Neuronal stem cell (in vitro differentiated cells): ENCODE data around the gene U2SURP.

ENCODE experiments used
- DNase-seq: peaks from one replicate; pipeline ENCODE4 v3.0.0-alpha.2; 2013; ENCODE audit warnings: low spot score
- H2AFZ ChIP-seq: one replicate; pipeline ENCODE4 v1.6.1; 2013; ENCODE audit warnings: mild to moderate bottlenecking, low read length, inconsistent platforms
- H2AK5ac ChIP-seq: 2 replicates; pipeline ENCODE4 v1.6.1; 2013; ENCODE audit warnings: low read depth, mild to moderate bottlenecking, inconsistent platforms, low read length, moderate library complexity, mixed read lengths
- H2BK120ac ChIP-seq: 2 replicates; pipeline ENCODE4 v1.6.1; 2013; ENCODE audit warnings: low read depth, mild to moderate bottlenecking, inconsistent platforms, low read length, moderate library complexity, mixed read lengths
- H2BK12ac ChIP-seq: one replicate; pipeline ENCODE4 v1.6.1; 2013; ENCODE audit warnings: low read length, inconsistent platforms
- H2BK15ac ChIP-seq: 2 replicates; pipeline ENCODE4 v1.6.1; 2013; ENCODE audit warnings: mild to moderate bottlenecking, low read length, inconsistent platforms, mixed read lengths
- H2BK5ac ChIP-seq: one replicate; pipeline ENCODE4 v1.6.1; 2013; ENCODE audit warnings: inconsistent platforms, mild to moderate bottlenecking, low read length, moderate library complexity
- H3K14ac ChIP-seq: one replicate; pipeline ENCODE4 v1.6.1; 2013; ENCODE audit warnings: low read length, inconsistent platforms
- H3K18ac ChIP-seq: 2 replicates; pipeline ENCODE4 v1.6.1; 2013; ENCODE audit warnings: low read length, inconsistent platforms
- H3K23ac ChIP-seq: 2 replicates; pipeline ENCODE4 v1.6.1; 2013; ENCODE audit warnings: low read depth, mild to moderate bottlenecking, mixed read lengths, low read length, inconsistent platforms; ENCODE audit not compliant: poor library complexity
- H3K27ac ChIP-seq: replicated peaks from 3 replicates; pipeline ENCODE4 v1.5.1; 2013; ENCODE audit warnings: low read length, inconsistent platforms
- H3K27me3 ChIP-seq, 3 experiments: 2 replicates each; pipeline ENCODE4 v1.6.1; 2013; ENCODE audit warnings: low read length in 3 of 3, mild to moderate bottlenecking in 2 of 3, inconsistent platforms in 1 of 3, low read depth in 1 of 3, mixed read lengths in 1 of 3, moderate library complexity in 1 of 3; ENCODE audit not compliant: control insufficient read depth in 3 of 3, insufficient read depth in 3 of 3
- H3K36me3 ChIP-seq, 2 donors: replicated peaks in 1 of 2; 2 replicates each; pipeline ENCODE4 v1.6.1; 2013; ENCODE audit warnings: low read length in 2 of 2; ENCODE audit not compliant: control insufficient read depth in 2 of 2, insufficient read depth in 2 of 2
- H3K4ac ChIP-seq: 2 replicates; pipeline ENCODE4 v1.6.1; 2013; ENCODE audit warnings: inconsistent platforms, mild to moderate bottlenecking, low read length, moderate library complexity
- H3K4me1 ChIP-seq, 2 donors: 1 replicate in 1 of 2; 2 replicates in 1 of 2; pipeline ENCODE4 v1.6.1; 2013; ENCODE audit warnings: low read length in 2 of 2, low read depth in 1 of 2; ENCODE audit not compliant: control insufficient read depth in 2 of 2, insufficient read depth in 1 of 2
- H3K4me2 ChIP-seq: one replicate; pipeline ENCODE4 v1.6.1; 2013; ENCODE audit warnings: mild to moderate bottlenecking, low read length, inconsistent platforms; ENCODE audit not compliant: insufficient read depth, poor library complexity, severe bottlenecking
- H3K4me3 ChIP-seq, 2 donors: 2 replicates each; pipeline ENCODE4 v1.5.1; 2013; ENCODE audit warnings: low read length in 2 of 2, mild to moderate bottlenecking in 2 of 2, inconsistent platforms in 1 of 2, moderate library complexity in 1 of 2
- H3K79me1 ChIP-seq: one replicate; pipeline ENCODE4 v1.6.1; 2013; ENCODE audit warnings: low read depth, mild to moderate bottlenecking, inconsistent platforms, low read length, moderate library complexity
- H3K9ac ChIP-seq: one replicate; pipeline ENCODE4 v1.6.1; 2013; ENCODE audit warnings: mild to moderate bottlenecking, low read depth, low read length, inconsistent platforms; ENCODE audit not compliant: poor library complexity
- H3K9me3 ChIP-seq, 2 donors: replicated peaks in 1 of 2; 2 replicates each; pipeline versions ENCODE3 to v1.6.1; 2013; ENCODE audit warnings: low read length in 2 of 2, mild to moderate bottlenecking in 2 of 2, inconsistent platforms in 1 of 2, low read depth in 1 of 2, mixed read lengths in 1 of 2, moderate library complexity in 1 of 2; ENCODE audit not compliant: control insufficient read depth in 2 of 2, insufficient read depth in 1 of 2
- H4K8ac ChIP-seq: one replicate; pipeline ENCODE4 v1.6.1; 2013; ENCODE audit warnings: low read depth, mild to moderate bottlenecking, inconsistent platforms, low read length, moderate library complexity
- H4K91ac ChIP-seq: one replicate; pipeline ENCODE4 v1.6.1; 2013; ENCODE audit warnings: low read length, low read depth, mild to moderate bottlenecking, inconsistent platforms; ENCODE audit not compliant: poor library complexity
- WGBS, 2 donors: extraction: QIAGEN DNeasy Blood & Tissue Kit; methylation state at CpG; one replicate each; pipeline ENCODE4 v1.1.7; 2013; ENCODE audit warnings: missing lambda C conversion rate in 2 of 2, mixed read lengths in 1 of 2; ENCODE audit not compliant: insufficient read length in 2 of 2, insufficient replicate concordance in 1 of 2; ENCODE audit errors: extremely low coverage in 2 of 2; 5-methylcytosine and 5-hydroxymethylcytosine counted together

U2SURP gene

DNA sequence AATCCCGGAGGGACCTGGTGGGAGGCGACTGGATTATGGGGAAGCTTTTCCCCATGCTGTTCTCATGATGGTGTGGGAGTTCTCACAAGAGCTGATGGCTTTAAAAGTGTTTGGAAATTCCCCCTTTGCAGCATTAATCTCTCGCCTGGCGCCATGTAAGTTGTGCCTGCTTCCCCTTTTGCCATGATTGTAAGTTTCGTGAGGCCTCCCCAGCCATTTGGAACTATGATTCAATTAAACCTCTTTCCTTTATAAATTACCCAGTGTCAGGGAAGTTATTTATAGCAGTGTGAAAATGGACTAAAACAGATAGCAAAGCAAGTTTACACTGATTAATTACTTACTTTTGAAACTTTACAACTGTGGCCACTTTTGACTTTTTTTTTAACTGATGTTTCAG lies 10.6 kb upstream of the U2SURP start:
- Histone ChIP-seq H3K4me3 (no peak overlapping the region), H2AK5ac (no peak overlapping the region), H3K14ac (no peak overlapping the region), H3K9me3 (no peaks in the 10 kb centered on the region), H3K4me1 (peaks cover 0 to 5% of the 10 kb centered on the region in 2 donors), H2BK15ac (no peak overlapping the region), H3K27me3 (peaks cover 0 to 2% (median 0%) of the 10 kb centered on the region in 3 experiments), H3K9ac (no peak overlapping the region), H4K91ac (no peak overlapping the region), H3K4me2 (no peak overlapping the region), H3K79me1 (no peaks in the 10 kb centered on the region), H3K18ac (no peak overlapping the region), H2AFZ (no peak overlapping the region), H3K36me3 (no peaks in the 10 kb centered on the region), H3K27ac (no peak overlapping the region), H4K8ac (no peak overlapping the region), H3K23ac (no peak overlapping the region), H3K4ac (no peak overlapping the region), H2BK12ac (no peak overlapping the region), H2BK120ac (no peak overlapping the region), H2BK5ac (no peak overlapping the region)
- no CpG with 5 or more reads among the region's 5 CpGs for WGBS, 2 donors
- DNase-seq: no peak

DNA sequence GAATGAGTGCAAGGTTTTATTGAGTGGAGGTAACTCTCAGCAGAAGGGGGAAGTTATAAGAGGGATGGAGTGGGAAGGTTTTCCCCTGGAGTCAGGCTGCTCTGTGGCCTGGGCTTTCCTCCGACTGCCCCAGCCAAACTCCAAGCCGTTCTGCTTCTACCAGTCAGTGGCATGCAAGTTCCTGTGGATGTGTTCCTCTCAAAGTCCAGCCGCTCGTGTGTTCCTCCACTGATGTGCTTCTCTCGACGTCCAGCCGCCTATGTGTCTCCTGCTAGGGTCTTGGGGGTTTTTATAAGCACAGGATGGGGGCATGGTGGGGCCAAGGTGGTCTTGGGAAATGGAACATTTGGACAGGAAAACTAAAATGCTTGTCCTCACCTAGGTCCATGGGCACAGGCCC lies 9.0 kb upstream of the U2SURP start:
- H2BK5ac ChIP-seq: no peak overlapping the region
- no peak overlapping the region for H3K23ac ChIP-seq
- peaks cover 0 to 5% of the 10 kb centered on the region in 2 donors for H3K4me1 ChIP-seq
- no peaks in the 10 kb centered on the region for H3K36me3 ChIP-seq
- DNase-seq: no peak
- no peak overlapping the region for H2AK5ac ChIP-seq
- H3K27me3 ChIP-seq: no peaks in the 10 kb centered on the region
- no peaks in the 10 kb centered on the region for H3K9me3 ChIP-seq
- H4K91ac ChIP-seq: no peak overlapping the region
- no peak overlapping the region for H2BK120ac ChIP-seq
- H4K8ac ChIP-seq: no peak overlapping the region
- no peak overlapping the region for H3K9ac ChIP-seq
- no peak overlapping the region for H3K4me2 ChIP-seq
- H3K27ac ChIP-seq: no peak overlapping the region
- H3K79me1 ChIP-seq: no peaks in the 10 kb centered on the region
- H3K14ac ChIP-seq: no peak overlapping the region
- H2AFZ ChIP-seq: no peak overlapping the region
- no peak overlapping the region for H3K18ac ChIP-seq
- no peak overlapping the region for H2BK15ac ChIP-seq
- H3K4me3 ChIP-seq: no peak overlapping the region
- no CpG with 5 or more reads among the region's 7 CpGs for WGBS, 2 donors
- H3K4ac ChIP-seq: no peak overlapping the region
- H2BK12ac ChIP-seq: no peak overlapping the region

DNA sequence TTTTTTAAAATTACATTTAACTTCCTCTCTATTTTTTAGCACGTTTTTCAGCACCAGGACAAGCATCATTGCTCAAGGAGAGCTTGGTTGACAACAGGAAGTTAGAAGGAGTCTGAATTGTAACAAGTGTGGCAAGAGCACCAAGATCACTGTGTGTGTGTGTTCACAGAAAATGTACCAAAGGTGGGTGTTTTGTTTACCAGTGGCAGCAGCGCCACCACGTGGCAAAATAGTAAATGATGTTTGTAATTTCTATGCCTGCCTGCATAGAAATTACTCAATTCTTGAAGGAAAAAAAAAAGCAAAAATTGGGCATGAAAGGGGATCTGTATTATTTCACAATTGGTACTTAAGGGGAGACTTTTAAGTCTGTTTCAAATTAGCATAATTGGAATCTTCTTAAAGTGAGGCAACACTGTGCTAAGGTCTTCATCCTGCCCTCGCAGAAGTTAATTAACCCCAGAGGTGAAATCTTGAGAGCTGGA lies 7.4 kb upstream of the U2SURP start:
- H2BK12ac ChIP-seq: no peak overlapping the region
- H3K4me3 ChIP-seq: no peak overlapping the region
- DNase-seq: peak; percentile 67
- H3K18ac ChIP-seq: no peak overlapping the region
- no peaks in the 10 kb centered on the region for H3K79me1 ChIP-seq
- no peak overlapping the region for H2AK5ac ChIP-seq
- no peak overlapping the region for H2AFZ ChIP-seq
- no peaks in the 10 kb centered on the region for H3K27me3 ChIP-seq
- no peaks in the 10 kb centered on the region for H3K9me3 ChIP-seq
- no peak overlapping the region for H3K9ac ChIP-seq
- H2BK120ac ChIP-seq: no peak overlapping the region
- no peaks in the 10 kb centered on the region for H3K4me1 ChIP-seq
- H3K27ac ChIP-seq: no peak overlapping the region
- no peak overlapping the region for H3K23ac ChIP-seq
- no peaks in the 10 kb centered on the region for H3K36me3 ChIP-seq
- H4K91ac ChIP-seq: no peak overlapping the region
- no peak overlapping the region for H3K4me2 ChIP-seq
- WGBS, 2 donors: no CpG with 5 or more reads among the region's 4 CpGs
- no peak overlapping the region for H4K8ac ChIP-seq
- no peak overlapping the region for H2BK15ac ChIP-seq
- no peak overlapping the region for H3K14ac ChIP-seq
- no peak overlapping the region for H2BK5ac ChIP-seq
- H3K4ac ChIP-seq: no peak overlapping the region

DNA sequence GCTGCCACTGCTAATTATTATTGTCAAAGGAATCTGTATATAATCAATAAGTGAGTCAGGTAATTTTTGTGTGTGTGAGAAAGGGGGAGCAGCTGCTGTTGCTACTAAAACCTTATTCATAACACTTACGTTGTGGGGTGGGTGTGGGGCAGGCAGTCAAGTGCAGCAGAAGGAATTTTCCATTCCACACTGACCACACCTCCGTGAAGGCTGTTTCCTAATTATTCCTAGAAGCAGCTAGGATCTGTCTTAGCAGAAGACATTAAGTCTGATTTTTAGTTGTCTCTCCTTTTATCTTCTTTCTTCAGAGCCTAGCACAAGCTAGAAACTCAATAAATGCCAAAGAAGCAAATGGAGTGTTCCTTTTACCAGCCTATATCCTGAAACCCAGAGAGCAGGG lies 4.0 kb upstream of the U2SURP start:
- H3K4me3 ChIP-seq: no peak overlapping the region
- WGBS, 2 donors: no CpG with 5 or more reads among the region's 2 CpGs

More for the DNA sequence above, 4.0 kb upstream of the U2SURP start:
- H2AK5ac ChIP-seq: no peak overlapping the region
- no peak for DNase-seq
- no peak overlapping the region for H3K23ac ChIP-seq
- no peaks in the 10 kb centered on the region for H3K36me3 ChIP-seq
- H3K14ac ChIP-seq: no peak overlapping the region
- no peak overlapping the region for H2AFZ ChIP-seq
- H3K4me2 ChIP-seq: no peak overlapping the region
- H3K9ac ChIP-seq: no peak overlapping the region
- peaks cover 0 to 4% of the 10 kb centered on the region in 2 donors for H3K4me1 ChIP-seq
- H4K91ac ChIP-seq: no peak overlapping the region
- H3K4ac ChIP-seq: no peak overlapping the region
- no peaks in the 10 kb centered on the region for H3K79me1 ChIP-seq
- H4K8ac ChIP-seq: no peak overlapping the region
- H2BK12ac ChIP-seq: no peak overlapping the region
- H3K18ac ChIP-seq: no peak overlapping the region
- no peak overlapping the region for H2BK120ac ChIP-seq
- H2BK5ac ChIP-seq: no peak overlapping the region
- no peaks in the 10 kb centered on the region for H3K9me3 ChIP-seq
- H2BK15ac ChIP-seq: no peak overlapping the region
- no peaks in the 10 kb centered on the region for H3K27me3 ChIP-seq
- H3K27ac ChIP-seq: no peak overlapping the region
